ENCODE data around the gene NPY. TPM values are rescaled to one million over a fixed set of nuclear protein-coding genes. Genes with fewer than 3 reads are reported as not detected.

The NPY gene
- total and polyA plus RNA-seq, 10 of the 15 experiments (the other 5 are each of a cell fraction or from before 2014, with no cell fraction given), result not detected

DNA sequence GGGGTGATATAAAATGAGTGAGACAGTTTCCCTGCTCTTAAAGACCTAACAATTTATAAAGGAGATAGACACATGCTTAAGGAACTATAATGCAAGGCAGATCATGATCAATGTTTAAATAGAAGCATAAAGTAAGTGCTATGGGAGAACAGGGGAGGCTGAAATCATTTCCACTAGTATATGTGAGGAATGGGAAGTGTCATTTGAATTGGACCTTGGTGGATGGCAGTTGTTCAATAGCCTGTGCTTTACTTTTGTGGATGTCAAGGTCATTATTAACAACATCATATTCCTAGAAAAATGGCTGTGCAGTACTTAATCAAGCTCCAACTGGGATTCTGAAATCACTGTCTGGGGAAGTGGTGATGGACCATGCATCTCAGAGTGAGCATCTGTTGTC, 14.7 kb downstream of the NPY start:
- H3K4me2 ChIP-seq (ENCODE audit: control insufficient read depth, insufficient read depth), result no peak overlapping the region
- TF ChIP-seq ETV6 (conservative IDR thresholded peaks at IDR 0.05 in 1 of 2, IDR thresholded peaks at IDR 0.05 in 1 of 2; ENCODE audit: borderline replicate concordance in 1 of 2, low read depth in 1 of 2), result no peak
- TF ChIP-seq, protein P1, sequence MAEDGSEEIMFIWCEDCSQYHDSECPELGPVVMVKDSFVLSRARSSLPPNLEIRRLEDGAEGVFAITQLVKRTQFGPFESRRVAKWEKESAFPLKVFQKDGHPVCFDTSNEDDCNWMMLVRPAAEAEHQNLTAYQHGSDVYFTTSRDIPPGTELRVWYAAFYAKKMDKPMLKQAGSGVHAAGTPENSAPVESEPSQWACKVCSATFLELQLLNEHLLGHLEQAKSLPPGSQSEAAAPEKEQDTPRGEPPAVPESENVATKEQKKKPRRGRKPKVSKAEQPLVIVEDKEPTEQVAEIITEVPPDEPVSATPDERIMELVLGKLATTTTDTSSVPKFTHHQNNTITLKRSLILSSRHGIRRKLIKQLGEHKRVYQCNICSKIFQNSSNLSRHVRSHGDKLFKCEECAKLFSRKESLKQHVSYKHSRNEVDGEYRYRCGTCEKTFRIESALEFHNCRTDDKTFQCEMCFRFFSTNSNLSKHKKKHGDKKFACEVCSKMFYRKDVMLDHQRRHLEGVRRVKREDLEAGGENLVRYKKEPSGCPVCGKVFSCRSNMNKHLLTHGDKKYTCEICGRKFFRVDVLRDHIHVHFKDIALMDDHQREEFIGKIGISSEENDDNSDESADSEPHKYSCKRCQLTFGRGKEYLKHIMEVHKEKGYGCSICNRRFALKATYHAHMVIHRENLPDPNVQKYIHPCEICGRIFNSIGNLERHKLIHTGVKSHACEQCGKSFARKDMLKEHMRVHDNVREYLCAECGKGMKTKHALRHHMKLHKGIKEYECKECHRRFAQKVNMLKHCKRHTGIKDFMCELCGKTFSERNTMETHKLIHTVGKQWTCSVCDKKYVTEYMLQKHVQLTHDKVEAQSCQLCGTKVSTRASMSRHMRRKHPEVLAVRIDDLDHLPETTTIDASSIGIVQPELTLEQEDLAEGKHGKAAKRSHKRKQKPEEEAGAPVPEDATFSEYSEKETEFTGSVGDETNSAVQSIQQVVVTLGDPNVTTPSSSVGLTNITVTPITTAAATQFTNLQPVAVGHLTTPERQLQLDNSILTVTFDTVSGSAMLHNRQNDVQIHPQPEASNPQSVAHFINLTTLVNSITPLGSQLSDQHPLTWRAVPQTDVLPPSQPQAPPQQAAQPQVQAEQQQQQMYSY (CRISPR knock-in tag; IDR thresholded peaks at IDR 0.05), result no peak
- no peak for TF ChIP-seq IRF4 (IDR thresholded peaks at IDR 0.05; ENCODE audit: low read depth, low read length)
- TF ChIP-seq CHD4 (IDR thresholded peaks at IDR 0.05), result no peak
- no peak for TF ChIP-seq ZNF622 (IDR thresholded peaks at IDR 0.05)
- TF ChIP-seq, protein P2, sequence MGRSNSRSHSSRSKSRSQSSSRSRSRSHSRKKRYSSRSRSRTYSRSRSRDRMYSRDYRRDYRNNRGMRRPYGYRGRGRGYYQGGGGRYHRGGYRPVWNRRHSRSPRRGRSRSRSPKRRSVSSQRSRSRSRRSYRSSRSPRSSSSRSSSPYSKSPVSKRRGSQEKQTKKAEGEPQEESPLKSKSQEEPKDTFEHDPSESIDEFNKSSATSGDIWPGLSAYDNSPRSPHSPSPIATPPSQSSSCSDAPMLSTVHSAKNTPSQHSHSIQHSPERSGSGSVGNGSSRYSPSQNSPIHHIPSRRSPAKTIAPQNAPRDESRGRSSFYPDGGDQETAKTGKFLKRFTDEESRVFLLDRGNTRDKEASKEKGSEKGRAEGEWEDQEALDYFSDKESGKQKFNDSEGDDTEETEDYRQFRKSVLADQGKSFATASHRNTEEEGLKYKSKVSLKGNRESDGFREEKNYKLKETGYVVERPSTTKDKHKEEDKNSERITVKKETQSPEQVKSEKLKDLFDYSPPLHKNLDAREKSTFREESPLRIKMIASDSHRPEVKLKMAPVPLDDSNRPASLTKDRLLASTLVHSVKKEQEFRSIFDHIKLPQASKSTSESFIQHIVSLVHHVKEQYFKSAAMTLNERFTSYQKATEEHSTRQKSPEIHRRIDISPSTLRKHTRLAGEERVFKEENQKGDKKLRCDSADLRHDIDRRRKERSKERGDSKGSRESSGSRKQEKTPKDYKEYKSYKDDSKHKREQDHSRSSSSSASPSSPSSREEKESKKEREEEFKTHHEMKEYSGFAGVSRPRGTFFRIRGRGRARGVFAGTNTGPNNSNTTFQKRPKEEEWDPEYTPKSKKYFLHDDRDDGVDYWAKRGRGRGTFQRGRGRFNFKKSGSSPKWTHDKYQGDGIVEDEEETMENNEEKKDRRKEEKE (IDR thresholded peaks at IDR 0.05), result no peak
- no peak for TF ChIP-seq NBN (IDR thresholded peaks at IDR 0.05)
- in situ Hi-C loops (cut with MboI), result loop anchor here (10.0 kb wide), 1 partner anchor 724 kb away; no protein-coding TSS in a partner anchor
- no peak for FAIRE-seq
- ChIA-PET SMC1A (ENCODE audit: uncharacterized antibody, unreplicated experiment) (interaction anchor here (2.3 kb wide), 1 partner anchor 82 kb away, joined by 11 read pairs; no protein-coding TSS in a partner anchor), RAD21 (ENCODE audit: unreplicated experiment) (no interaction called here), POLR2A (no interaction called here), CTCF (interaction anchor here (1.4 kb wide), 1 partner anchor 9 kb away, joined by 6 read pairs; no protein-coding TSS in a partner anchor)
- ATAC-seq, result no peak
- no peaks in the 10 kb centered on the region for H3K79me2 ChIP-seq (ENCODE audit: control insufficient read depth, insufficient read depth, low read length)
- no peaks in the 10 kb centered on the region for H3K4me1 ChIP-seq (ENCODE audit: control insufficient read depth, insufficient read depth, low read length)
- H3K27ac ChIP-seq (ENCODE audit: control insufficient read depth, insufficient read depth), result no peak overlapping the region
- no peaks in the 10 kb centered on the region for H3K9me3 ChIP-seq (replicated peaks; ENCODE audit: control insufficient read depth, insufficient read depth, low read length)
- BruUV-seq (replicated peaks), result no TSS peak
- intact Hi-C loops (cut with micrococcal nuclease; ENCODE audit: unreplicated experiment), result no loop called here
- no peak overlapping the region for H3K9ac ChIP-seq (ENCODE audit: control insufficient read depth, insufficient read depth, low read length)
- H2AFZ ChIP-seq (ENCODE audit: control insufficient read depth, low read depth, low read length), result no peak overlapping the region
- DNase-seq (ENCODE audit: low read depth, low spot score), result no peak
- H4K20me1 ChIP-seq (ENCODE audit: control insufficient read depth, insufficient read depth), result no peaks in the 10 kb centered on the region
- no peaks in the 10 kb centered on the region for H3K36me3 ChIP-seq (ENCODE audit: control insufficient read depth in 2 of 2, insufficient read depth in 2 of 2, low read length in 1 of 2)
- no peaks in the 10 kb centered on the region for H3K27me3 ChIP-seq (replicated peaks in 1 of 2; ENCODE audit: control insufficient read depth in 2 of 2, insufficient read depth in 2 of 2, low read length in 1 of 2)
- H3K4me3 ChIP-seq, result no peak overlapping the region

Data from GM12878 (cell line).